Measurements from ENCODE around the gene UGGT2.

DNA sequence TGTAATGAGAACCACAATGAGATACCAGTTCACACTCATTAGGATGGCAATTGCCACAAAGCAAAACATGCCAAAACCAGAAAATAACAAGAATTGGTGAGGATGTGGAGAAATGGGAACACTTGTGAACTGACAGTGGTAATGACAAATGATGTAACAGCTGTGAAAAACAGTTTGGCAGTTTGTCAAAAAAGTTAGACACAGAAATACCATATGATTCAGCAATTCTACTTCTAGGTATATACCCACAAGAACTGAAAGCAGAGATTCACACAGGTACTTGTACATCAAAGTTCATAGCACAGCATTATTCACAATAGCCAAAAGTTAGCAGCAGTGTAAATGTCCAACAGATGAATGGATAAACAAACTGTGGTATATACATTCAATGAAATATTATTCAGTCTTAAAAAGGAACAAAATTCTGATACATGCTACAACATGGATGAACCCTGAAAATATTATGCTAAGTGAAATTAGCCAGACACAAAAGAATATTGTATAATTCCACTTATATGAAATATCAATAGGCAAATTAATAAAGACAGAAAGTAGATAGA, 96.5 kb downstream of the UGGT2 start:
- TF ChIP-seq CTCF (IDR thresholded peaks at IDR 0.05) (no peak), POLR2A (IDR thresholded peaks at IDR 0.05) (no peak)

All from esophagus squamous epithelium (tissue), 4 donors.